K562 (cell line): ENCODE results near the gene SYNRG. TPM values are rescaled to one million over a fixed set of nuclear protein-coding genes. Genes with fewer than 3 reads are reported as not detected.

Source experiments
- ATF3 ChIP-seq, 2 experiments: fragments of 450-650 bp in 1 of 2; sonication (generic) in 1 of 2; formaldehyde crosslinking in 1 of 2; IDR thresholded peaks in 1 of 2; conservative IDR thresholded peaks in 1 of 2; 2 replicates each; pipeline versions ENCODE4 v1.6.1 to v1.8.1; 2016 to 2023; ENCODE audit warnings: mild to moderate bottlenecking in 2 of 2, moderate library complexity in 2 of 2, inconsistent platforms in 1 of 2, missing genetic modification reagents in 1 of 2
- CREB5 ChIP-seq: fragments of 250-450 bp; sonication (Bioruptor Pico); IDR thresholded peaks from 2 replicates; pipeline ENCODE4 v1.5.0; 2020; ENCODE audit warnings: mild to moderate bottlenecking
- CSDE1 ChIP-seq, 2 experiments: fragments of 450-650 bp; IDR thresholded peaks; 2 replicates each; pipeline ENCODE4 v1.6.1; 2016; ENCODE audit warnings: mild to moderate bottlenecking in 1 of 2
- CTCF ChIP-seq, 3 experiments: IDR thresholded peaks in 2 of 3; conservative IDR thresholded peaks in 1 of 3; 2 replicates each; pipeline ENCODE4 v1.5.1; 2011 to 2012; ENCODE audit warnings: low read length in 3 of 3, mild to moderate bottlenecking in 3 of 3, control low read depth in 2 of 3, improper control_type of control experiment in 1 of 3, inconsistent platforms in 1 of 3, low read depth in 1 of 3, mixed read lengths in 1 of 3, moderate library complexity in 1 of 3; ENCODE audit not compliant: insufficient read depth in 2 of 3
- ETV1 ChIP-seq: fragments of 450-650 bp; conservative IDR thresholded peaks from 2 replicates; pipeline ENCODE4 v1.6.1; 2016; ENCODE audit warnings: missing genetic modification characterization, control low read depth, low read depth, missing compliant biosample characterization
- HBP1 ChIP-seq: fragments of 450-650 bp; formaldehyde crosslinking; IDR thresholded peaks from 2 replicates; pipeline ENCODE4 v1.4.0; 2022; ENCODE audit warnings: missing genetic modification characterization
- HEY1 ChIP-seq: fragments of 250-450 bp; sonication (Bioruptor Pico); IDR thresholded peaks from 2 replicates; pipeline ENCODE4 v1.5.0; 2020; ENCODE audit warnings: mild to moderate bottlenecking, moderate library complexity, borderline replicate concordance
- RBM17 ChIP-seq: fragments of 200-400 bp; formaldehyde crosslinking; IDR thresholded peaks from 2 replicates; pipeline ENCODE4 v1.6.1; 2017; ENCODE audit warnings: low read depth, mild to moderate bottlenecking, low read length, borderline replicate concordance
- TFAM ChIP-seq: fragments of 250-450 bp; sonication (Bioruptor Pico); conservative IDR thresholded peaks from 2 replicates; pipeline ENCODE4 v1.5.0; 2021; ENCODE audit warnings: mild to moderate bottlenecking, moderate library complexity
- THAP12 ChIP-seq: fragments of 250-450 bp; sonication (Bioruptor Pico); IDR thresholded peaks from 2 replicates; pipeline ENCODE4 v1.9.0; 2021; ENCODE audit warnings: mild to moderate bottlenecking, inconsistent platforms
- YY1 ChIP-seq, 3 experiments: IDR thresholded peaks; 2 replicates each; pipeline ENCODE4 v1.6.1; 2011; ENCODE audit warnings: low read length in 2 of 3, mild to moderate bottlenecking in 2 of 3, moderate library complexity in 2 of 3, borderline replicate concordance in 1 of 3, control low read depth in 1 of 3, low read depth in 1 of 3; ENCODE audit not compliant: insufficient read depth in 3 of 3, insufficient replicate concordance in 2 of 3, control insufficient read depth in 1 of 3, insufficient read length in 1 of 3; ENCODE audit errors: extremely low read depth in 1 of 3
- ZBTB26 ChIP-seq: fragments of 450-650 bp; formaldehyde crosslinking; IDR thresholded peaks from 2 replicates; pipeline ENCODE4 v1.4.0; 2022; ENCODE audit warnings: missing genetic modification characterization
- ZC3H8 ChIP-seq: fragments of 450-650 bp; IDR thresholded peaks from 2 replicates; pipeline ENCODE4 v1.6.1; 2017
- ZFP1 ChIP-seq: fragments of 450-650 bp; formaldehyde crosslinking; IDR thresholded peaks from 2 replicates; pipeline ENCODE4 v1.4.0; 2020; ENCODE audit warnings: mild to moderate bottlenecking, mixed read lengths
- ZNF121 ChIP-seq: sonication (generic); formaldehyde crosslinking; conservative IDR thresholded peaks from 2 replicates; pipeline ENCODE4 v1.8.0; 2022; ENCODE audit warnings: missing genetic modification reagents
- ZNF551 ChIP-seq: fragments of 250-450 bp; sonication (Bioruptor Pico); IDR thresholded peaks from 2 replicates; pipeline ENCODE4 v1.5.0; 2021; ENCODE audit warnings: mild to moderate bottlenecking, moderate library complexity
- polyA plus RNA-seq, 8 experiments: library from polyadenylated mRNA; depleted of rRNA in 4 of 8; stranded (reverse) in 5 of 8; unstranded in 3 of 8; fragments of >200 nt; fragmentation: Nextera tagmentation in 2 of 8; fragmentation: Illumina TruSeq in 1 of 8; extraction: Ambion mirVana in 2 of 8; extraction: Trizol in 1 of 8; gene quantifications; 2 replicates each; pipeline versions ENCODE4 v1.2.1 to v1.2.3, GENCODE V29; 2011 to 2014; ENCODE audit warnings: inconsistent platforms in 1 of 8, missing spikeins in 1 of 8
- total RNA-seq, 7 experiments: library from RNA; depleted of rRNA in 6 of 7; stranded (reverse); fragments of >200 nt in 6 of 7; fragmentation: Illumina TruSeq in 2 of 7; extraction: Trizol in 2 of 7; gene quantifications; 2 replicates each; pipeline versions ENCODE4 v1.2.1 to v1.2.3, GENCODE V29; 2011 to 2021; ENCODE audit warnings: low replicate concordance in 1 of 7

Gene SYNRG
- total and polyA plus RNA-seq, 9 of the 15 experiments (the other 6 are each of a cell fraction or from before 2014, with no cell fraction given) = 2.9 to 28.2 (median 15.1) TPM

GRCh38 chr17:37643118-37643766 lies 34.0 kb upstream of the SYNRG start, which contains the start of gene DDX52 (continued):
- TF ChIP-seq ATF3 (IDR thresholded peaks at IDR 0.05) (no peak), ATF3 (CRISPR knock-in tag; conservative IDR thresholded peaks at IDR 0.05) (no peak), CTCF (IDR thresholded peaks at IDR 0.05 in 2 of 3, conservative IDR thresholded peaks at IDR 0.05 in 1 of 3; ENCODE audit: insufficient read depth in 2 of 3, low read depth in 1 of 3, low read length in 3 of 3) (no peak), YY1 (IDR thresholded peaks at IDR 0.05; ENCODE audit: borderline replicate concordance in 1 of 3, control insufficient read depth in 1 of 3, extremely low read depth in 1 of 3, insufficient read depth in 3 of 3, insufficient read length in 1 of 3, insufficient replicate concordance in 2 of 3, low read depth in 1 of 3, low read length in 2 of 3) (peak; percentile 35 to 91 (median 86)), THAP12 (CRISPR knock-in tag) (peak; percentile 42; the same call in 1 of the 2 replicates), TFAM (CRISPR knock-in tag) (no peak), ZBTB26 (CRISPR knock-in tag) (no peak), CSDE1 (IDR thresholded peaks at IDR 0.05) (no peak), ZC3H8 (no peak), CREB5 (CRISPR knock-in tag) (no peak), ZNF121 (CRISPR knock-in tag) (no peak), HEY1 (CRISPR knock-in tag) (no peak), HBP1 (no peak), RBM17 (no peak), ZNF551 (CRISPR knock-in tag) (no peak), ZFP1 (CRISPR knock-in tag) (no peak), ETV1 (tag) (no peak)
